ENCODE data around the gene ARMH4.

The ARMH4 gene

GRCh38 chr14:57957441-57957840, 194.6 kb downstream of the ARMH4 start:
- FAIRE-seq = no peak

Data from A204.1 (cell line).